Measurements from ENCODE around the gene ZNF480. TPM values are rescaled to one million over a fixed set of nuclear protein-coding genes. Genes with fewer than 3 reads are reported as not detected.
"Not testable (repeated sequence)": the region's sequence is repeated elsewhere in the genome, so short reads cannot be mapped to it uniquely, and the experiment has no call there.

Gene ZNF480
- polyA plus RNA-seq (2013, experiment 1 of 2; ENCODE audit: insufficient read length): 7.8 TPM
- 11.1 TPM for polyA plus RNA-seq (2013, experiment 2 of 2; ENCODE audit: insufficient read length)

GRCh38 chr19:52296773-52297600 is at the start of gene ZNF480:
TSS of gene ZNF480 (plus strand) at chr19:52297169. CDS start at chr19:52300413, 3,244 bp downstream.
- peak; percentile 75 for DNase-seq

- peak; percentile 35 for DNase-seq
Observed at GRCh38 chr19:52248241-52248640, 48.7 kb upstream of the ZNF480 start.

- no peak for DNase-seq
Observed at GRCh38 chr19:52258426-52258825, 38.5 kb upstream of the ZNF480 start.

- not testable (repeated sequence) for DNase-seq
Observed at GRCh38 chr19:52265556-52265955, 31.4 kb upstream of the ZNF480 start.

- DNase-seq: peak; percentile 94
Observed at GRCh38 chr19:52269338-52270261, 27.4 kb upstream of the ZNF480 start, which contains the start of gene ZNF766. TSS of gene ZNF766 (plus strand) at chr19:52269587. CDS start at chr19:52269614, 27 bp downstream.

- peak; percentile 27 for DNase-seq
Observed at GRCh38 chr19:52270266-52270885, 26.6 kb upstream of the ZNF480 start.

- no peak for DNase-seq
Observed at GRCh38 chr19:52273301-52273700, 23.7 kb upstream of the ZNF480 start.

- DNase-seq: no peak
Observed at GRCh38 chr19:52274191-52274590, 22.8 kb upstream of the ZNF480 start.

GRCh38 chr19:52275988-52276387 is 21.0 kb upstream of the ZNF480 start:
- no peak for DNase-seq

GRCh38 chr19:52277471-52277870 is 19.5 kb upstream of the ZNF480 start:
- no peak for DNase-seq

GRCh38 chr19:52286256-52286655 is 10.7 kb upstream of the ZNF480 start:
- no peak for DNase-seq

- DNase-seq: no peak
Observed at GRCh38 chr19:52291781-52292180, 5.2 kb upstream of the ZNF480 start.

GRCh38 chr19:52292946-52293345 is 4.0 kb upstream of the ZNF480 start:
- not testable (repeated sequence) for DNase-seq

GRCh38 chr19:52296400-52296772 is 583 bp upstream of the ZNF480 start:
- DNase-seq: no peak

- DNase-seq: no peak
Observed at GRCh38 chr19:52297601-52298364, 814 bp downstream of the ZNF480 start.

- peak; percentile 33 for DNase-seq
Observed at GRCh38 chr19:52307275-52307674, 10.3 kb downstream of the ZNF480 start.

- DNase-seq: no peak
Observed at GRCh38 chr19:52322429-52322828, 25.5 kb downstream of the ZNF480 start.

- DNase-seq: peak; percentile 17
Observed at GRCh38 chr19:52331757-52332156, 34.8 kb downstream of the ZNF480 start.

- DNase-seq: no peak
Observed at GRCh38 chr19:52335768-52336116, 38.8 kb downstream of the ZNF480 start.

- DNase-seq: peak; percentile 79
Observed at GRCh38 chr19:52336117-52336790, 39.3 kb downstream of the ZNF480 start, which contains the start of gene ZNF610. TSS of gene ZNF610 (plus strand) at chr19:52336243. CDS start at chr19:52349173, 12,930 bp downstream.

- peak; percentile 9 for DNase-seq
Observed at GRCh38 chr19:52336791-52337381, 39.9 kb downstream of the ZNF480 start.
